Erythroblast (primary cell): Measurements from ENCODE around the gene MOV10L1.
"Not testable (repeated sequence)": the region's sequence is repeated elsewhere in the genome, so short reads cannot be mapped to it uniquely, and the experiment has no call there.

Source experiments
- DNase-seq, 2 experiments: peaks; one replicate each; lab custom pipeline; 2025; lab: John Stamatoyannopoulos, UW
- GATA1 ChIP-seq: IDR thresholded peaks from 2 replicates; pipeline ENCODE4 v1.6.1; 2011; ENCODE audit warnings: low read depth, mild to moderate bottlenecking, control low read depth, low read length, moderate library complexity
- POLR2A ChIP-seq: IDR thresholded peaks from 2 replicates; pipeline ENCODE4 v1.6.1; 2011; ENCODE audit warnings: mild to moderate bottlenecking, low read length

MOV10L1 gene

DNA sequence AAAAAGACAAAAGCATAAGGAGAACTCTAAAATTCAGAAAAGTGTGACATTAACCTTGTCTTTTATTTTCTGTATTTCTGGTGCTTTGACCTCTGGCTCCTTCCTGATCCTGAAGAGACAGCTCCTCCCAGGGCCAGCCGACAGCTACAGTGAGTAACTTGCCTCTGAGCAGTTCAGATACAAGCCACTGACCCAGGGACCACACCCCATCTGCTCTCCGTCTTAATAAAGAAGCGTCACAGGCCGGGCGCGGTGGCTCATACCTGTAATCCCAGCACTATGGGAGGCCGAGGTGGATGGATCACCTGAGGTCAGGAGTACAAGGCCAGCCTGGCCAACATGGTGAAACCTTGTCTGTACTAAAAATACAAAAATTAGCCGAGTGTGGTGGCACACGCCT, 11.0 kb upstream of the MOV10L1 start:
- TF ChIP-seq GATA1: no peak
- TF ChIP-seq POLR2A: no peak

DNA sequence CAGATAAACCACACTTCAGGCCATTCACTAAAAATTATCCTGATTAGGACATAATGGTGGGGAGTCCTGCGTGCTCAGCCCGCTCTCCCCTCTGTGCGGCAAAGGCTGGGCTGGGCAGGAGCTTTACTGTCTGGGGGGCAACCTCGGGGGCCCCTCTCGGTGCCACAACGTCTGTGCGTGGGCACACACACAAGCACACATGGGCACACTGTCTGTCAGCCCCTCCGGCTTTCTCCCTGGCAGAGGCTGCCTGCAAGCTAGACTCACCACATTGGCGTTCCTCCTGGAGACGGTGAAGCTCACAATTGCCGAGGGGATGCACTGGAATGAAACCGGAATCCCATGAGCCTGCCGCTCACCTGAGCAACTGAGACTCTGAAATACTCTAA, 9.7 kb upstream of the MOV10L1 start:
- no peak for DNase-seq
- TF ChIP-seq GATA1 (no peak), POLR2A (no peak)

More for the DNA sequence above, 11.0 kb upstream of the MOV10L1 start:
- DNase-seq: no peak

DNA sequence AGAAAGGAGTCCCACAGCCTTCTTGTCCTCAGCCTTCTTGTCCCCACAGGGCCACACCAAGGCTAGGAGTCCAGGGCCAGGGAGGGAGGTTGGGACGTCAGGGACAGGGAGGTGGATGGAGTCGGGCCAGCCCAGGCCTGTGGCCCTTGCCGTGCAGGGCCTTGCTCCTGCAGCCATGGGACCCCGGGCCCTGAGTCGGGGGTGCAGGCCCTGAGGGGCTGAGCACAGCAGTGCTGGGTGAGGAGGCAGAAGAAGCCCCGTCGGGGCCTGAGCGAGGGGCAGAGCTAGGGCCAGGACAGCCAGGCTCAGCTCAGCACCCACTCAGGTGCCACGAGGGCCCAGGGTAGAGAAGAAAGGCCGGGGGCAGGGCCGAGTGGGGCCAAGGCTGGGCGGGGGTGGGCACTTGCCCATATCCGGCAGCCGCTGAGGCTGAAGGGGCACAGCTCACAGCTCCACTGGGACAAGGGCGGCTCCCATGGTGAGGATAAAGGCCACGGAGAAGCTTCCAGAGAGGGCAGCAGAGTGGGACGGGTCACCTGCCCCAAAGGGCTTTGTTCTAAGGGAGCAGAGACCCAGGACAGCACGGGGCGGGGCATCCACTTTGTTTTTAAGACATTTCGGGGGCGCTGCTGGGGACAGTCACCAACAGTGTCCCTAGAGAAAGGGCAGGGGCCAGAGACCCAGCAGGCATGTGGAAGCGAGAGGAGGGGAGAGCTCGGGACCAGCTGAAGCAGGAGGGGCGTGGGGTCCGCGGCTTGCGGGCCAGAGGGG, 8.2 kb upstream of the MOV10L1 start:
- TF ChIP-seq GATA1: no peak
- TF ChIP-seq POLR2A: no peak
- no peak for DNase-seq

DNA sequence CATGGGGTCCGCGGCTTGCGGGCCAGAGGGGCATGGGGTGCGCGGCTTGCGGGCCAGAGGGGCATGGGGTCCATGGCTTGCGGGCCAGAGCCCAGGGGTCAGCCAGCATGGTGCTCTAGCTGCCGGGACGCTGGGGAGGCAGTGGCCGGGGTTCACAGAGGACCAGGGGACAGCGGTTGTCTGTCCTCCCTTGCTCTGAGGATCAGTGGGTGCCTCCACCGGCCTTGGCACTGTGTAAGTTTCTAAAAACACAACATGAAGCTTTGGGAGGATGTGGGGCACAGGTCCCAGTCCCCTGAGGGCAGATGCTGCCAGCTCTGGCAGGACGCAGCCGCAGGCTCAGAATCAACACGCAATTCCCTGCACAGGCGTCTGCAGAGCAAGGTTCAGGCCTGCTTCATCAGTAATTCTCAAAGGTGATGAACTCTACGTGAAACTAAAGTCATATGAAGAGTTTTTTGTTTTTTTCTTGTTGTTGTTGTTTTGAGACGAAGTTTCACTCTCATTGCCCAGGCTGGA, 7.5 kb upstream of the MOV10L1 start:
- no peak for TF ChIP-seq GATA1
- TF ChIP-seq POLR2A: no peak
- no peak for DNase-seq

DNA sequence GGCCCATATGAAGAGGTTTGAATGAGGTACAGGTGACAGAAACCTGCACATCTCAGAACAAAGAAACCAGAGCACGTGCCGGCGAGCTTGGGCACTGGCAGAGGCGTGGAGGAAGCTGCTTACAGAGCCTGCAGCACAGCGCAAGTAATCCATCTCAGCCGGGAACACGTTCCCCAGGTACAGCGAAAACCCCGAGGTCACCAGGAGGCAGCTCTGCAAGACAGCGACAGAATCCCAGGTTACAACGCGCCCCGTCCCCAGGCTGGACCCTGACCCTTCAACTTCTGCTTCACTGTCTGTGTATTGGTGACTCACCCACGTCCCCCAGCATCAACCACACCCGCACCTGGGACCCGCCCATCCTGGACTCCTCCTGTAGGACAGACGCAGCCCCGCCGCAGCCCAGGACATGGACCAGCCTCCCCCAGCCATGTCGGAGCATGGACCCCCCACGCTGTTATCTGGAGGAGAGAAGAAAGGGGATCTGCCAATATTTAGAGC, 6.8 kb upstream of the MOV10L1 start:
- TF ChIP-seq POLR2A (no peak), GATA1 (no peak)
- DNase-seq: no peak

DNA sequence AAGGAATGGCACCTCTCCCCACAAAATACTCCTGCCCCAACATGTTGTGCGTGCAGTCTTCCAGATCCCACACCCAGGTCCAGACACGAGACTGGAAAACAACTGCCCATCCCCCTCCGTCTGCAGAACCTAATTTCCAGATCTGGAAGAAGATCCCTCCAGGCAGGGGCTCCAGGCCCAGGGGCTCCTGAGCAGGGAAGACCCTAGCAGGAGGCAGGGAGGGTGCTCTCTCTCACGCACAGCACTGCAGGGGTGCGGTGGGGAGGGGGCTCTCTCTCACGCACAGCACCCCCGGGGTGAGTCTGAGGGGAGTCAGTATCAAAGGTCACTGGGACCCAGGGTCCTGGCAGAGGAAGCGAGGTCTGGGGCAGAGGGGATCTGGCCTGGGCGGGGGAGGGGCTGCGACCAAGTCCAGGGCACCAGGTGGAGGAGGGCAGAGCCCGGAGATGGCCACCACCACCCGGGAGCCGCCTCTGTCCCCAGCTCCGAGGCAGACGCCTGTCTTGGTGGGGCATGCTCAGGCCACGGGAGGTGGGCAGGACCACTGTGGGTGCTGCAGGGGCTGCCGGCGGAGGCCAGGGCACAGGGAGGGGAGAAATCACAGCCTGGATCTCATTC, 6.2 kb upstream of the MOV10L1 start:
- DNase-seq: no peak
- TF ChIP-seq POLR2A (peak; percentile 16), GATA1 (no peak)

DNA sequence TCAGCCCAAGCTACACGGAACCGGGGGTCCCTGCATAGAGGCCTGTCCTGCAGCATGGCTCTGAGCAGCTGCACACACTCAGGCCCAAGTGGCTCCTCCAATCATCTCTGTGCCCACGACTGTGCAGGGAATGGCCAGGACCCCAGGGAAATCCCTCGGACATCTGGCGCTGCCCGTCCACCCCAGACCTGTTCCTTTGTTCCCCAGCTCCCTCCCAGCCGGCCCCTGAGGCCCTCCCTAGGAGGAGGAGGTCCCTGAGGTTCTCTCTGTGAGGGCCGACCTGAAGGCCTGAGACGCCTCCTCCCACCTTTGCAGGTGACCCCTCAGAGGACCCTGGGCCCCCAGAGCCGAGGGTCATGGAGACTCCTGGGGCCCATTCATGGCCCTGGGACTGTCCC, 5.7 kb upstream of the MOV10L1 start:
- DNase-seq: no peak
- TF ChIP-seq GATA1 (no peak), POLR2A (no peak)

DNA sequence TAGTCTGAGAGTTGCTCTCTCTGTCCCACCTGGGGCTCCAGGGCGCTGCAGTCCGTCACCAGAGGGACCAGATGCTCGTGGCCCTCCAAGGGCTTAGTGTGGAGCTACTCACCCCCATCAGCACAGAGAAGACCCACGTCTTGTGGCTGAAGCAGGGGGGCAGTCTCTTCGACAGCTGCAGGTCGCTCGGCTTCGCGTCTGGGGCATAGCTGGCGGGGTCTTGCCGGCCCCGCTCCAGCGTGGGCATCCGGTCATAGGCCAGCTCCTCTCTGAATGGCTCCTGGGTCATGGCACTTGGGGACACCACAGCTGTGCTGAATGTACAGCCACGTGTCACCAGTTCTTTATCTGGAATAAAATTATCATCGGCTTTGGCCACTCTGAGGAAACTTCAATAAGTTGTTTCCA, 5.2 kb upstream of the MOV10L1 start:
- TF ChIP-seq GATA1 (no peak), POLR2A (no peak)
- DNase-seq: peak; percentile 19 to 23

DNA sequence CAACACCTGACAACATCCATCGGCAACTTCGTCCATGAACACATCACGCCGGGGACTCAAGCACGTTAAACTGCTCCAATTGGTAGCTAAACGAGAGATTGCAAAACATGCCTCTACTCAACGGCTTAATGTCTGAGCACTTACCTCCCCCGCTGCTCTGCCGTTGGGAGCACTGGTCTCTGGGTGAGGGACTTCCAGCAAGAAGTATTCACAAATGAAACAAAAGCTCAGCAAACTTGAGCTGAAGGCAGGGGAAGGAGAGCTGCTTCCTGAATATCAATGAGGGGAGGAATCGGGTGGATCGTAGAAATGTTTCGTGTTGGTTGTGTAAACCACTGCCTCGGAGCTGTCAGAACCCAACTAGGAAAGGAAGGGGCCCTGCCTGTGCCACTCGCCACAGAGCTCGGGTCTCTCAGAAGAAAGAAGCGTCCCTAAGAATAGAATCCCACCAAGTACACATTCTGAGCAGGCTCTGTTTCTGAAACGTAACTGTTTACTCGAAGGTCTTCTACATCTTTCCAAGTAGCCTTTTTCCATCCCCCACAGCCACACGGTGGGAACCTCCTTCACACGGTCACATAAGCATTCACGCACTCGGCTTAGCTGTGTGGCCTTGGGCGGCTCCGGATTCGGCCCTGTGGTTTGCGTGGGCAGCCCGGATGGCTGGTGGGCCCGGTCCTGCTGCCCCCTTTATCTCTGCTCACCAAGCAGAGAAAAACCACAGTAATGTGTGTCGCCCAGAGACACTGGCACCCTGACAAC, 4.4 kb upstream of the MOV10L1 start, which contains the start of gene MLC1:
MLC1 (minus strand) TSS at position 216 of the 762 bp plus-strand sequence. CDS start 524 bp downstream, outside the sequence.
- TF ChIP-seq POLR2A: peak; percentile 78
- TF ChIP-seq GATA1: no peak
- peak; percentile 59 to 77 for DNase-seq

DNA sequence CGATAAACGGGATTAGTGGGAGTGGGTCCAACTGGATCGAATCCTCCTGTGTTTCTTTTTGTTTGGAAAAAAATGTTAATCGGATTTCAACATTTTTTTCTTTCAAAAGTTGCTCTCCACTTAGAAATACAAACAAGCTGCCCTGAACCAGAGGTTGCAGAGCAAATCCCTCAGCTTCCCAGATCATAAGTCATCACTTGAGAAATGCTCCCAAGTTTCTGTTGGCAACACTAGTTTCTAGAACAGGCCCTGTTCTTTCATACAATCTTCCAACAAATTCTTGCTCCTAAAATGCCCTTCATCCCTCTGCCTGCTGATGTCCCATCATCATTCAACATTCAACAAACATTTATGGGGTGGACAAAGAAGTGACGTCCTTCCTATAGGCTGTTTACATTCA, 3.3 kb upstream of the MOV10L1 start:
- no peak for TF ChIP-seq POLR2A
- no peak for TF ChIP-seq GATA1
- DNase-seq: no peak

DNA sequence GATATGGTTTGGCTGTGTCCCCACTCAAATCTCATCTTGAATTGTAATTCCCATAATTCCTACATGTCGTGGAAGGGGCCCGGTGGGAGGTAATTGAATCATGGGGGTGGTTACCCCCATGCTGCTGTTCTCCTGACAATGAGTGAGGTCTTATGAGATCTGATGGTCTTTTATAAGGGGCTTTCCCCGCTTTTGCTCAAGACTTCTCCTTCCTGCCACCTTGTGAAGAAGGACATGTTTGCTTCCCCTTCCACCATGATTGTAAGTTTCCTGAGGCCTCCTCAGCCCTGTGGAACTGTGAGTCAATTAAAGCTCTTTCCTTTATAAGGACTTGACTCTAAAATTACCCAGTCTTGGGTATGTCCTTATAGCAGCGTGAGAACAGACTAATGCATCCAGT, 2.8 kb upstream of the MOV10L1 start:
- DNase-seq: not testable (repeated sequence)

DNA sequence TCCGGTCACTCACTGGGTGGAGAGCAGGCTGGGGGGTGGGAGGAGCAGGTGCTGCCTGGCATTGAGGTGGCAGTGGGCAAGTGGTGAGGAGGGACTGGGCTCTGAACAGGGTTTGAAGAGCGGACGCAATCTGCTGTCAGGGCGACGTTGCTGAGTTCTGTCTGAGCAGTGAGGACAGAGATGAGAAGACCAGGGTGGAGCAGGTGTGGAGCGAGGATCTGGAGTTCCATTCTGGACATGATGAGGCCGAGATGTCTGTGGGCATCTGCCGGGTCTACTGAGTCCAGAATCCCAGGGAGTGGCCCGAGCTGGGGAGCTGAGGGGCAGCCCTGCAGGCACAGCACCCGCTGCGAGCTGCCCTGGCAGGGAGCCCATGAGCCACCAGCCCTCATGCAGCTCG, 2.2 kb upstream of the MOV10L1 start:
- TF ChIP-seq POLR2A: no peak
- TF ChIP-seq GATA1: no peak
- no peak for DNase-seq

DNA sequence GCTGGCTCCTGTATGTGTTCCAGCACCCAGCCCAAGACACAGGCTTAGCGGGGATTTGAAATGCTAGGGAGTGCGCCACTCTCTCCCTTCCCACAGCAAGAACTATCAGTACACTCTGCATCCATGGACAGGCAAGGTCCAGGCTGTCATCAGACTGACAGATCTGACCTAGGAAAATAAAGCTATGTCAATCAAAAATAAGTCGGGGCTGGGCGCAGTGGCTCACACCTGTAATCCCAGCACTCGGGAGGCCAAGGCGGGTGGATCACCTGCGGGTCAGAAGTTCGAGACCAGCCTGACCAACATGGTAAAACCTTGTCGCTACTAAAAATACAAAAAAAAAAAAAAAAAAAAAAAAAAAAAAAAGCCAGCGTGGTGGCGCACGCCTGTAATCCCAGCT, 1.7 kb upstream of the MOV10L1 start:
- no peak for DNase-seq
- TF ChIP-seq GATA1 (no peak), POLR2A (no peak)

DNA sequence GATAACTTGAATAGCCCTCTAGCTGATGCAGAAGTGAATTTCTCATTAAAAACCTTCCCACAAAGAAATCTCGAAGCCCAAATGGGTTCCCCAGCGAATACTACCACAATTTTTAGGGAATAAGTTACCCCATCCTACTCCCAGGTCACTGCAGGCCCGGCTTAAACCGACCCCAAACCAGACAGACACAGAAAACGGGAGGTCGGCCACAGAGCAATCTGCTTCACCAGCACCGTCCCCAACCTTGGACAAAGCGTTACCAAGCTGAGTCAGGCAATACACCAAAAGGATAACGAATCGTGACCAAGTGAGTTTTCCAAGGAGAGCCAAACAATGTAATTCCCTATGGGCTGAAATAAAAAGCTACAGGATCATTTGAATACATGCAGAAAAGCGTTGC, 575 bp upstream of the MOV10L1 start:
- TF ChIP-seq POLR2A (no peak), GATA1 (no peak)
- DNase-seq: no peak

DNA sequence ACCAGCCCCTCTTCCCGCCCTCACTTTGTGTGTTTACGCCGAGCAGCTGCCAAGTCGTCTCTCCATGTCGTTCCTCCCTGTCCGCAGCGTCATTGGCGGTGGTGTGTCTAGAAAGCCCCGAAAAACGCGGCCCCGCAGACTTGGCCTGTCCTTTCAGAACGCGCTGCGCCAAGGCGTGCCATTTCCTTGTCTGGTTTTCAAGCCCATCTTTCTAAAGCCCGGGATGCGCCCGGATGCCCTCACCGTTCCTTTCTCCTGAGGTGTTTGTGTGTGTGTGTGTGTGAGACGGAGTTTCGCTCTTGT, 557 bp downstream of the MOV10L1 start:
- no peak for DNase-seq
- no peak for TF ChIP-seq POLR2A
- TF ChIP-seq GATA1: no peak
